Stimulated activated CD4-positive, alpha-beta T cell treated with anti-CD3 and anti-CD28 coated beads, Interleukin-15, amount 100 ng/mL, for 48 hours (primary cell): Measurements from ENCODE around the gene RASGRF1.
"Not testable (repeated sequence)": the region's sequence is repeated elsewhere in the genome, so short reads cannot be mapped to it uniquely, and the experiment has no call there.

Experiments used
- DNase-seq, 2 donors: peaks; one replicate each; pipeline ENCODE4 v3.0.0-alpha.2; 2020; ENCODE audit warnings: low read depth in 2 of 2

RASGRF1 gene

DNA sequence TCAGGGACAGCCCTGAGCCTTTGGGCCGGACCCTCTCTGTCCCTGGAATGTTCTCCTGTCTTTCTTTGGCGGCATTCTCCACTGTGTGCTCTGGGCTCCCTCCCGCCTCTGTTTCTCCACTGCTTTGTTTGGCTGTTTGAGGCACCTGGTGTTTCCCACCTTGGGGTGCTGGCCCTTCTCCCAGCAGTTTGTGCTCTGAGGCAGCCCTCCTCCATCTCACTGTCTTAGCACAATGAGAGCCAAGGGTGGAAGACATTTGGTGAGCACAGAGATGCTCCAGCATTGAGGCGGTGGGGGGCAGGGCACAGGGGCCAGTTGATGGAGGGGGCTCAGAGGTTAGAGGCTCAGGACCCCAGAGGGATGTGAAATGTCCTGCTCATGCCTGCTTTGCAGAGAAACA, 54.3 kb downstream of the RASGRF1 start:
- DNase-seq = no peak

DNA sequence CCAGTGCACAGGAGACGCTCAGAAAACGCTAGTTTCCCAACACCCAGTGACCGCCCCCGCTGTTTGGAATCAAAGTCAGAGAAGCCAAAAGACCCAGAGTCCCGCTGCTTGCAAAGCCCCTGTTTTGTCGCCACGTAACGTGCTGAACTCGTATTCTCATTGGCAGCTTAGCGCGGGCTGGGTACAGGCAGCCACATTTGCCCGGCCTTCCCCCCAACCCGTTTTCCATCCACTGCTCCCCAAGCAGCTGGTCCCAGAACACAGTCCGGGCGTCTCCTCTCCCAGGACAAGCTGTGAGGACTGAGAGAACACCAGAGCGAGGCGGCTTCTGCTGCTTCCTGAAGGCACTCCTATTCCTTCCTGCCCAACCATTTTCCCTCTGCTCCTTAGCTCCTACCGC, 54.8 kb downstream of the RASGRF1 start:
- no peak for DNase-seq

DNA sequence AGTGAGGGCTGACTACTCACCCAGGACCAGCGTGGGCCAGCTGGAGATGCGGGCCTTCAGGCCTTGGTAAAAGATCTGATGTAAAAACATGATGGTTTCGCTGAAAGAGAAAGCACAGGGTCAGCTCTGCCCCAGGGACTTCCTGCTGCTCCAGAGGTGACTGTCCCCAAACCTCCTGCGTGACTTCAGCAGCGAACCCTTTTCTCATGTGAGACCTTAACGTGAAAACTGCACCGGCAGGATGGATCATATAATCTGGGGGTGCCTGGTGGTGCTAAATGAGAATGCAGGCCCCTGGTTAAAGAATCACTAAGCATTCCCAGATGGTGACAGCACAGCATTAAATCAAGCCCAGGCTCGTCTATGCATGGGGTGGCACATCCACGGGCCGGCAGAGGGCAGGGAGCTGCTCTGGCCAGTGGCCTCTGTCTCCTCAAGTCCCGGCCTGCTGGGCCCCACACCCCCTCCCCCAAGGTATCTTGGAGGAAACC, 55.4 kb downstream of the RASGRF1 start:
- DNase-seq = no peak

DNA sequence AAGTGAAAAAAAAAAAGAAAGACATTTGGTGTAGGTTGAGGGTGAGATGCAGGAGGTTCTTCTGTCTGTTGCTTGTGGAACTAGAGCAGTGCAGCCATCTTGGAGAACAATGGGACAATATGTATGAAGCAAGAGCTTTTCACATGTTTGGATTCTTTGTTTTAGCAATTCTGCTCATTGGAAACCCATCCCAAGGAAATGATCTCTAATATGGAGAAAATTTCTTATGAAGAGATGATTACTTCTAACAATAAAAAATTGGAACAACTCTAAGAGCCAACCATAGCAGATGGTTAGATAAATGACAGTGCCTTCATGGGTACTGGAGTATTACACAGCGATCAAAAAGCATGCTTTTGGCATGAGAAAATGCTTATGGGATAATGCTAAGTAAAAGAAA, 56.3 kb downstream of the RASGRF1 start:
- DNase-seq = no peak

DNA sequence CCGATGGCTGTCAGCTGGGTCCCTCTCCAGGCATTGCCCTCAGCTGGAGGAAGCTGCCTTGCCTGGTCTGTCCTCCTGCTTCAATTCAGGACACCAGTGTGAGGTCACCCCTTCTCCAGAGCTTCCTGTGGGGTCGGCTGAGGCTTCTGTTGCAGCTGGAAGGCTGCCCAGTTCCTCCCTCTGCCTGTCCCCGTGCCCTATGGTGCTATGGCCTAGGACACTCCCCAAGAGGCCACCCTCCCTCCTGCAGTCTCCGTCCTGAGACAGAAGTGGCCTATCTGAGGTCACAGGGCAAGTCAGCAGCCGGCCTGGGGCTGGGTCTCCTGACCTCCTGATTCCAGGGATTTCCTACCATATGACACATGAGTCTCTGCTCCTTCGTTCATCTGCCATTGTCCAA, 57.9 kb downstream of the RASGRF1 start:
- DNase-seq = no peak

DNA sequence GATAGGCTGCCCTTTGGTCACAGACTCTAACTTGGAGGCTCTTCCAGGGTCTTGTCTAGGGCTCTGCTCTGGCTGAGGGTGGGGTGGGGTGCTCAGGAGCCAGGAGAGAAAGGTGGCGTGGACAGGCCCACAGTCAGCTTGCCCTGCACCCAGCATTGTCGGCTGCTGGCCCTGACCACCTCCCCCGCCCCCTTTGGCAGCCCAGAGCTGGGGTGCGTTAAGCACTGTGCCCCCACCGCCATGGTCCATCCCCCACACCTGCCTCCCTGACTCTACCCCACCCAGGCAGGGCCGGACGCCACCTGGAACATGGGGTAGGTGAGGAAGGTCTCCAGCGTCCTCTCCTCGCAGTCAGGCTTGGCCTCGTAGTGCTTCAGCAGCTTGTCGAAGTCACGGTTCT, 58.8 kb downstream of the RASGRF1 start:
- no peak for DNase-seq

DNA sequence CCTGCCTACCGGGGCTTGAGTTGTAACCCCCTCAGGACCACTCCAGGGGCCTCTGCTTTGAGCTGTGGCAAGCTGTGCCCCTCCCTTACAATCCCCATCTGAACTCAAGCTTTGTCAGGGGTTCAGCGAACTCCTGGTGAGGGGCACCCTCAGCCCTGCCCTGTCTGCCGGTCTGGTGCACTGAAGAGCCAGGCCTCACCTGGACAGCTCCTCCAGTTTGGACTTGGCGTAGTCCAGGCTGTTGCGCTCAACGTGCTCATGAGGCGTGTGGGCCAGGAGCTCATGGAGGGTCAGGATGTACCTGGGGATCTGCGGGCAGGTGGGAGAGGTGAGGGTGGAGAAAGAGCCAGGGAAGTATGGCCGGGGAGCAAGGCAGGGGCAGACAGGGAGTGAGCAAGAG, 59.4 kb downstream of the RASGRF1 start:
- no peak for DNase-seq

DNA sequence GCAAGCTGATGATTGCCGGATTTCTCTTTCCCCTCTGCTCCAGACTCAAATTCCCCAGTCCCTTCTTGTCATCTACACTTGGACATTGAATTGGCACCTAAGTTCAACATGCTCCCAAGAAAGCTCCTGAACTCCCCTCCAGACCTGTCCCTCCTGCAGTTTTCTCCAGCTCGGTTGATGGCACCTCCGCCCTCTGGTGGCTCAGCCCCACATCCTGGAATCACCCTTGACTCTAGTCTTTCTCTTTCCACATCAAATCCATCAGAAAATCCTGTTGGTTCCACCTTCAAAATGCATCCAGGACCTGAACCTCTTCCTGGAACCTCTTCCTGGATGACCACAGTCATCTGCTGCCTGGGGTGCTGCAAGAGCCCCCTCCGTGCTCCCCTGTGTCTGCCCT, 60.1 kb downstream of the RASGRF1 start:
- DNase-seq = no peak

DNA sequence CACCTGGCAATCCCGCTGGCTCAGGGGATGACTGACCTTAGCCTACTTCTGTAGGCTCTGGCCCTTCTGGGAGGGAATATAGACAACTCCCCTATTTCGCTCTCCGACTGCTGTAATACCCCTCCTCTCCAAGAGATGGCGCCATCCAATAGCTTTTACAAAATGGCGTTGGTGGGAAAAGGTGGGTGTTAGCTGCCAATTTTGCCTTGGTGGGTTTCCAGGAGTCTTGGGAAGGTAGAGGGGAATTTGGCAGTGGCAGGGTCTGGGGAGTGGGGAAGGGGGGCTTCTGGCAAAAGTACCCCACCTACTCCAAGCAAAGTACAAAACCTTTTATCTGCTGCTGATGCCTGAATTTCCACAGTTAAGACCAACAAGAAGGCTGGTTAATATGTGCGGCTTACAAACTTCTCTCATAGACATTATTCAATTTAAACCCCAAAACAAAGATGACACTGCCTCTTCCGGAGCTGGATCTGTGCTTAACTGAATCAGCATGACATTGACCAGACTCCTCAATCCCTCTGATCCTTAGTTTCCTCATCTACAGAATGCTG, 62.1 kb downstream of the RASGRF1 start:
- peak in 1 of 2 donors; percentile 28 for DNase-seq

DNA sequence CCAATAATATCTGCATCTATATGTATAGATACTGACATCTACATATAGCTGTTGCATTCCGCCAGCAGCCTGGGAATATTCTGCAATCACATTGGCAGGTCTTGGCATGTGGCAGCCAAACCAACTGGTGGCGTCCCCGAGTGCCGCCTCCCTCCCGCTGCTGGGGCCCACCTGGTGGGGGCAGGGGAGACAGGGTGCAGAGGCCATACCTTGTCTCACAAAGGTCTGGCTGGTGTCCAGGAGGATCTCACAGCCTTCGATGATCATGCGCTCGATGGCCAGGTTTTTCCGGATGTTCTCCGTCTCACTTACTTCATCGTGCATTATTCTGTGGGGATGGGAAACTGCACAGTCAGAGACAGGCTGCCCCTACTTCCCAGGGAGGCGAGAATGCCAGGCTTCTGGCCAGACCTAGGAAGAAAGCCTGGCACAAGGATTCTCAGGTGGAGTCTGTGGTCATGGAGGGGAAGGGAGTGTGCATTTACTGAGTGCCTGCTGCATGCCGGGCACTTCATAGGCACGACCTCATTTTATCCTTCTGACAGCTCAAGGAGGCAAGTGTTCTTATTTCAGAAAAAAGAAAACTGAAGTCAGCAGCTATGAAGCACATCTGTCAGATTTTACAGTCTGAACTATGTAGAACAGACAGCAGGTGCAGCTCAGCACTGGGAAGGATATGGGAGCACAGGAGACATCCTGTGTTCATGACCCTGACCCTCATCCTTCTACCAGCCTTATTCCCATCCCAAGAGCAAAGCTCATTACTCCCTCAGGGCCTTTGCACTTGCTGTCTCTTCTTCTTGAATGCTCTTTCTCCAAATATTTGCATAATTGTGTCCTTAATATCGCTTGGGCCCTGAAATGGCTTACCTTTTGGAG, 62.8 kb downstream of the RASGRF1 start:
- no peak for DNase-seq

DNA sequence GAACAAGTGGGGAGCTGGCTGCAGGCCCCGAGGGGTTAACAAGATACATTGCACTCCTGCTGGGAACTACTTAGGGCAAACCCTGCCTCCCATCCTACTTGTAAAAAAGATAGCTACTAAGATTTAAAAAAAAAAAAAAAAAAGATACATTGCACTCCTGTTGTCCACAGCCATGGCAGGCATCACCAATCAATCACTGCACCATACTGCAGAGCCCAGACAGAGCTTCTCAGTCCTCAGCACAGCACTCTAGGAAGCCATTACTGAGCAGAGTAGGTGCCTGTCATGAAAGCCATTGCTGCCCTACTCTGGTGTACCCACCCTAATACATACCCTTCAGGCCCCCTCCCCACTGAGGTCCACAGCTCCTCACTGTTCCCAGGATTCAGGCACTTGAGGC, 64.8 kb downstream of the RASGRF1 start:
- no peak for DNase-seq

DNA sequence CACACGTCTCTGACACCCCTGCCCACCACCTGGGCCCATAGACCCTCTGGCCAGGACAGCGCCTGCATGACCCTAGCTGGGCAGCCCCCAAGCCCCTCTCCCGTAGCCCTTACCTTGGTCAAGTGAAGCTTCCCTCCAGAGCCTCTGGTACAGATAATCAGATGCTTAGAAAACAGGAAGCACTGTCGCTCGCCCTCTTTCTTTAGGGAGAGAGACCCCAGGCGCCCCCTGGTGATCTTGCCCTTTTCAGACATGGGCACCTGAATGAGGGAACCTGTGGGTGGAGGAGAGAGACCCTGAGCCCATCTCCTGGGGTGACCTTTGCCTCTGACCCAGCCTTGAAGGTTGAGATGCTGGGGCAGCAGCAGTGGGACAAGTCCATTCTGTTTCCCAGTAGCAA, 65.4 kb downstream of the RASGRF1 start:
- no peak for DNase-seq

DNA sequence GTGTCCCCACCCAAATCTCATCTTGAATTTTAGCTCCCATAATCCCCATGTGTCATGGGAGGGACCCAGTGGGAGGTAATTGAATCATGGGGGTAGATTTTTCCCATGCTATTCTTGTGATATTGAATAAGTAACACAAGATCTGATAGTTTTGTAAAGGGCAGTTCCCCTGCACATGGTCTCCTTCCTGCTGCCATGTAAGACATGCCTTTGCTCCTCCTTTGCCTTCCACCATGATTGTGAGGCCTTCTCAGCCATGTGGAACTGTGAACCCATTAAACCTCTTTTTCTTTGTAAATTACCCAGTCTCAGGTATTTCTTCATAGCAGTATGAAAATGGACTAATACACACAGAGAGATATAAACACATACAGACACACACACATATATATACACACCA, 66.1 kb downstream of the RASGRF1 start:
- DNase-seq = not testable (repeated sequence)

DNA sequence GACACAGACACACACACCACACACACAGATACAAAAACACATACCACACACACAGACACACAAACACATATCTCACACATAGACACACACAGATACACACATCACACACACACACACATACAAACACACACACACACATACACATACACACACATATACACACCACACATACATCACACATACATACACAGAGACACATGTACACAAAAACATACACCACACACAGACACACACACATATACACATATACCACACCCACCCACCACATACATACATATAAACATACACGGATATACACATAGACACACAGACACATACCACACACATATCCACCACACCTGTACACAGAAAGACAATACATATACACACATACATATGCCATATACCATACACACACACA, 66.7 kb downstream of the RASGRF1 start:
- DNase-seq = no peak

DNA sequence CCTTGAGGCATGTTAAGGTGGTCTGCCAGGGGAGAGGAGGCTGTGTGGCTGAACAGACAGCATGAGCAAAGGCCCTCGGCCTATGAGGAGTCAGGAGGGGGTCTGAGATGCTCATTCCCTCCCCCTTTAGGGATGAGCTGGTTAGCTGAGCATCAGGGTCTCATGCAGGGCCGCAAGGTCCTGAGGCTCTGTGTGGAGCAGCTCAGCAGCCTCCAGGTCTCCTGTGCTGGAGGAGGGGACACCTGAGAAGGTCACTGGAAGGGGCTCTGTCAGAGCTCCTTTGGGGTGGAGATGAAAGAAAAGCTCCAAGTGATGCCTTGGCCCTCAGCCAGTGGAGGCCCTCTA, 67.1 kb downstream of the RASGRF1 start:
- no peak for DNase-seq

DNA sequence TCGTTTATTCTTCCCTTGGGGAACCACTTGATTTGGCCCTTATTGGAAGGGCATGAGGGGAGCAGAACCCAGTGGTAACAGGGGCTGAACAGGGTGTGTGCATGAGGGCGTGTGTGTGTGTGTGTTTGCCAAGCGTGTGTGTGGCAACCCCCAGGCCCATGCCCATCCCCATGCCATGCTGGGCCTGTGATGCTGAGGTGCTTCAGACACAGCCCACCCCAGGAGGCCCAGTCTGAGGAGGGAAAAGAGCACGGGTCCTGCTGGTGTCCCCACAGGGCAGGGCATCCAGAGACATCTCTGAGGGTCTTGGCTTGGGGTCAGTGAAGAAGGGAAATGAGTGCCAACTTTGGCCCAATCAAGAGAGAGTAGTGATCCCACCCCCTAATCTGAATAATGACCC, 71.6 kb downstream of the RASGRF1 start:
- no peak for DNase-seq

DNA sequence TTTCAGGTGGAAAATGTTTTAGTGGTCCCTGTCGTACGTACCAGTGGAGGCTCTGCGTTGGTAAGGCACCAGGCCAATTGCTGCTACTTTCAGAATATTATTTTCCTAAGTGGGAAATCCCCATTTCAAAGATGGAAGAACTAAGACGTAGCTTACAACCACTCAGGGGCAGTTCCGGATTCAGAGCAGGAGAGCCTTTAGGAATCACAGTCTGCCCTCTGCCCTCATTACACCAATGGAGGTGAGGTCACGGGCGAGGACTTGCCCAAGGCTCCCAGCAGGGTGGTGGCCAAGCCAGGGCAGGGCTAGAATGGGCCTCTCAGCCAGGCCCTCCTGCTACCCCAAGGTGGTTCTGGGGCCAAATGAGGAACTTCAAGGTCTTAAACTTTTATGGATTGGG, 72.6 kb downstream of the RASGRF1 start:
- DNase-seq = no peak

DNA sequence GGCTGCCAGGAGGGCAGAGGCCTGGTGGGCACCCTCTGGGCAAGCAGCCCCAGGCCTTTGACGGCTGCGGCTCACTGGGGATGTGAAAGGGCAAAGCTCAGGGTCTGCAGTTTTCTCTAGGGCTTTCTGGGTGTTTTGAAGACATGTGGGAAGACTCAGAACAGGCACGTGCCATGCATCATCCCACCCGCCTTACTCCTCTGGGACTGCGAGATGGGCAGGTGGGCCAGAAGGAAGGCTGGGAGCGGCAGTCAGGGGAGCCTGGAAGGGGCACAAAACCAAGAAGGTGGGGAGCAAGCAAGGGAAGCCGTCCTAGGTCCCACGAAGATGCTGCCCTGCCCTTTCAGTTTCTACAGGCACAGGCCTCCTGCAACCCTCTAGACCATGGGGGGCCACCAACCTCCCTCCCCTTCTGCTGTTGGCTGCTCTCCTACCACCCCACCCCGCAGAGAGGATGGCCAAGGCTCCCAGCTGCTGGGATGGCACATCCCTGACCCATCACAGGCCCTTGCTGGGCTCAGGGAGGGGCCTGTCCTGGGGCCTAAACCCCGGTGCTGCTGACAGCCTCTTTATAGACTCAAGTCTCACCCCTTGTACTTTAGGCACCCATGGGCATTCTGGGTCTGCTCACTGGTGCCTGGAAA, 73.9 kb downstream of the RASGRF1 start:
- DNase-seq = no peak

DNA sequence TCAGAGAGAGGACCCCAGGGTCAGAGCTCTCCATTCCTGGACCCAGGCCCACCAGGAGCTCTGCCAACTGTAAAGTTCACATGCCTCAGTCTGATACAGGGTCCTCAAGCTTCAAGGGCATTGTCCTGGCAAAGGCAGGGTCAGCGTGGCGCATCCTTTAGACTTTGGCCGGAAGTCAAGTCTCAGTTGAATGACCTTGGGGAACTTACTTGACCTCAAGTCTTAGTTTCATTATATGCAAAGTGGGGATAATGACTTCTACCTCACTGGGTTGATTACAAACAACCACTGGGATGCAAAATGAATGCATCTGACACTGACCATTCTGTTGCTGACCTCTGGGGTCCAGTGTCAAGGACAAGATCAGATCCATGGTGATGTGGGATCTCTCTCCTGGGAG, 75.2 kb downstream of the RASGRF1 start:
- DNase-seq = no peak

DNA sequence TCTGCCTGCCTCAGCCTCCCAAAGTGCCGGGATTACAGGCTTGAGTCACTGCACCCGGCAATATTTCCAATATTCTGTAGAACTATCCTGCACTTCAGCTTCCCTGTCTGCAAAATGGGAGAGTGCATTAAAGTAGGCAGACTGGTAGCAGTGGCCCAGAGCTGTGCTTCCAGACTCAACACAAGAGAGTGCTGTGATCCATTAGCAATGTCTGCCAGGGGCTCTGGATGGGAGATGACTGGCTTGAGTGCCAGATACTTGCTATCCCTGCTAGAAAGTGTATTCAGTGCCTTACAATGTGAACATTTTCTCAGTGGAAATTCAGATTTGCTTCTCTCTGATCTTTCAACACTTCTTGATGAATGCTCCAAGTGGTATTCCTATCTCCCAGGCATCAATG, 80.3 kb downstream of the RASGRF1 start:
- no peak for DNase-seq

DNA sequence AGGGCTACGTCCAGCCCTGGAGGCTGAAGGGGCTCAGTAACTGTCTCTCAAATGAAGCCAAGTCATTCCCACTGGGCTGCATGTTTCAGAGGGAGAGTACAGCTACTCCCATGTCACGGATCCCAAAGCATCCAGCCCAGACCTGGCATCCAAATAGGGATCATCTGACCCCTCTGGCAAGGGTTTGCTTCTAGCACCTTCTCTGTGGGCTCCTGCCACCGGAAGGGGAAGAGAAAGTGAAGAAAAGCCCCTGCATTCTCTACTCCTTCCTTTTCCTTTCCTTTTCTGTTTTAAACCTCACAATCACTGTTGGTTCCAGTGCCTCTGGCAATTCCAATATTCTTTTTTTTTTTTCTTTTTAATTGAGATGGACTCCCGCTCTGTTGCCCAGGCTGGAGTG, 81.2 kb downstream of the RASGRF1 start:
- no peak for DNase-seq

DNA sequence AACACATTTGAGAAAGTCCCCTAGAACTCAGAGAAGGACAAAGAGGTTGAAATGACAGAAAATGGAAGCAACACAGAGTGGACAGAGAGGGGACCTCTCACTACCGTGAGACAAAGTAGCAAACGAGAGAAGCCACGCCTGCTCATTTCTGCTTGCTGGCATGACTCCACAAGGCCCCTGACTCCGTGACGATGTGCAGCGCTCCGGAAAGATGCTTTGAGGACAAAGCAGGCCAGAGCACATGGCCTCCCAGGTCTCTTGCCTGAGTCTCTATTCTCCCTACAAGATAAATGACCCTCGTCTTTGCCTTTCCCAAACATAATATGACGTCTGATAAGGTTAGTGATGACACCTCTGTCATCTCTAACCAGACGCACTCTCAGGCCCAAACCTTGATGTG, 81.9 kb downstream of the RASGRF1 start:
- no peak for DNase-seq

DNA sequence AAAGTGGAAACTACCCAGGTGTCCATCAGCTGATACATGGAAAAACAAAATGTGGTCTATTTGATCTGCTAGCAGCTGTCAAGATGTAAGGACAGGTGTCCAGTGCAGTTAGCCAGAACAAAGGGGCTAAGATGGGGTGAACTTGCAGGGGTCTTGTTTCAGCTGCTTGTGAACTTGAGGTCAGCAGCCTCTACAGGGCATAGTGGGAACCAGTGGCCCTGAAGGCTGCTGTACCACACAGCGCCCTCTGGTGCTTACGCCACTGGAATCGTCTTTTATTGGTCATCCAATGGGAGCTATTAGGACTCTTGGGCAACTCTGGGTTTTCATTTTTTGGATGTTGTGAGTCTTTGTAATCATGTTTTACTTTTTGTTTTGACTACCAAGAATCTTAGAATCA, 83.5 kb downstream of the RASGRF1 start:
- peak in 1 of 2 donors; percentile 13 for DNase-seq
